ENCODE measurements around the gene NPC1. TPM values are rescaled to one million over a fixed set of nuclear protein-coding genes. Genes with fewer than 3 reads are reported as not detected.

The NPC1 gene
- total RNA-seq, 1 donor from 2014 or later: 42.4 TPM

DNA sequence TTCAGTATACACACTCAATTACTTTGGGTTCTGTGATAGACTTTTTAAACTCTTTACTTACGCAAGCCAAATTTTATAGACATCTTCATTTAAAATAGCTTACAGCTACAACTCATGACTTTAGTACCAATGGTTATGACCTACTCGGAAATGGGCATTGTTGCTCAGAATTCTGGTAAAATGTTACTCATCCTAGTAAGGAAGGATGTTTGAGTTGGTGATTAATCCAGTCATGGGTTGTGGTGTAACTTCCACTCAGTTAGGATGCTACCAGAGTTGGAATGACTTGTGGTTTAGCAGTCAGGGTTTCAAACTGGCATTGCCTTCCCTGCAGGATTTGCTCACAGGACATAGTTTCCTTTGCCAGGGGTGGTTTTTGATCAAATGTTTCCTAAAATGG lies 7.4 kb upstream of the NPC1 start:
- no peak overlapping the region for H3K9ac ChIP-seq (ENCODE audit: low read length)
- DNase-seq (ENCODE audit: low read depth): peak; percentile 88
- H3K36me3 Mint-ChIP-seq (ENCODE audit: low read depth, unreplicated experiment): no peaks in the 10 kb centered on the region
- no peaks in the 10 kb centered on the region for H3K9me3 Mint-ChIP-seq (ENCODE audit: unreplicated experiment)
- no peak overlapping the region for H3K27ac ChIP-seq (ENCODE audit: low read depth, low read length)
- peak; percentile 62 for FAIRE-seq
- peaks cover 3% of the 10 kb centered on the region for H3K27me3 Mint-ChIP-seq (ENCODE audit: low read depth, unreplicated experiment)
- H2AFZ ChIP-seq (ENCODE audit: low read depth, low read length): no peak overlapping the region
- no peak overlapping the region for H3K27ac Mint-ChIP-seq (ENCODE audit: unreplicated experiment)
- no peaks in the 10 kb centered on the region for H3K36me3 ChIP-seq (ENCODE audit: insufficient read depth, low read length)
- no peak overlapping the region for H3K4me3 Mint-ChIP-seq (ENCODE audit: unreplicated experiment)
- no peaks in the 10 kb centered on the region for H3K9me3 ChIP-seq (ENCODE audit: insufficient read depth, low read depth, low read length)
- H3K4me2 ChIP-seq (ENCODE audit: low read length): peak overlapping the region; percentile 35
- H3K27me3 ChIP-seq (ENCODE audit: insufficient read depth, low read length): peaks cover 4% of the 10 kb centered on the region
- peaks cover 5% of the 10 kb centered on the region for H3K4me1 Mint-ChIP-seq (ENCODE audit: low read depth, unreplicated experiment)
- peaks cover 6% of the 10 kb centered on the region for H3K4me1 ChIP-seq (ENCODE audit: insufficient read depth, low read length)
- no peak for TF ChIP-seq EZH2 (IDR thresholded peaks at IDR 0.05; ENCODE audit: insufficient read depth, low read length)
- TF ChIP-seq, protein P1, sequence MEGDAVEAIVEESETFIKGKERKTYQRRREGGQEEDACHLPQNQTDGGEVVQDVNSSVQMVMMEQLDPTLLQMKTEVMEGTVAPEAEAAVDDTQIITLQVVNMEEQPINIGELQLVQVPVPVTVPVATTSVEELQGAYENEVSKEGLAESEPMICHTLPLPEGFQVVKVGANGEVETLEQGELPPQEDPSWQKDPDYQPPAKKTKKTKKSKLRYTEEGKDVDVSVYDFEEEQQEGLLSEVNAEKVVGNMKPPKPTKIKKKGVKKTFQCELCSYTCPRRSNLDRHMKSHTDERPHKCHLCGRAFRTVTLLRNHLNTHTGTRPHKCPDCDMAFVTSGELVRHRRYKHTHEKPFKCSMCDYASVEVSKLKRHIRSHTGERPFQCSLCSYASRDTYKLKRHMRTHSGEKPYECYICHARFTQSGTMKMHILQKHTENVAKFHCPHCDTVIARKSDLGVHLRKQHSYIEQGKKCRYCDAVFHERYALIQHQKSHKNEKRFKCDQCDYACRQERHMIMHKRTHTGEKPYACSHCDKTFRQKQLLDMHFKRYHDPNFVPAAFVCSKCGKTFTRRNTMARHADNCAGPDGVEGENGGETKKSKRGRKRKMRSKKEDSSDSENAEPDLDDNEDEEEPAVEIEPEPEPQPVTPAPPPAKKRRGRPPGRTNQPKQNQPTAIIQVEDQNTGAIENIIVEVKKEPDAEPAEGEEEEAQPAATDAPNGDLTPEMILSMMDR (IDR thresholded peaks at IDR 0.05; ENCODE audit: insufficient read depth, low read depth, low read length): no peak
- H4K20me1 ChIP-seq (ENCODE audit: insufficient read depth, low read length): no peaks in the 10 kb centered on the region
- no peaks in the 10 kb centered on the region for H3K79me2 ChIP-seq (ENCODE audit: insufficient read depth, low read length)
- no peak overlapping the region for H3K4me3 ChIP-seq (ENCODE audit: insufficient read depth, low read depth, low read length)

GRCh38 chr18:23592911-23593310 lies 6.6 kb upstream of the NPC1 start:
- Histone ChIP-seq H3K4me3 (ENCODE audit: insufficient read depth, low read depth, low read length) (no peak overlapping the region), H2AFZ (ENCODE audit: low read depth, low read length) (no peak overlapping the region), H3K4me1 (ENCODE audit: insufficient read depth, low read length) (peaks cover 6% of the 10 kb centered on the region), H3K9ac (ENCODE audit: low read length) (no peak overlapping the region), H3K27me3 (ENCODE audit: insufficient read depth, low read length) (peaks cover 4% of the 10 kb centered on the region), H3K36me3 (ENCODE audit: insufficient read depth, low read length) (no peaks in the 10 kb centered on the region), H3K27ac (ENCODE audit: low read depth, low read length) (no peak overlapping the region), H3K79me2 (ENCODE audit: insufficient read depth, low read length) (no peaks in the 10 kb centered on the region), H4K20me1 (ENCODE audit: insufficient read depth, low read length) (no peaks in the 10 kb centered on the region), H3K9me3 (ENCODE audit: insufficient read depth, low read depth, low read length) (no peaks in the 10 kb centered on the region), H3K4me2 (ENCODE audit: low read length) (no peak overlapping the region)
- no peak for TF ChIP-seq EZH2 (IDR thresholded peaks at IDR 0.05; ENCODE audit: insufficient read depth, low read length)
- TF ChIP-seq, protein P1 (IDR thresholded peaks at IDR 0.05; ENCODE audit: insufficient read depth, low read depth, low read length): no peak
- Mint-ChIP-seq H3K27me3 (ENCODE audit: low read depth, unreplicated experiment) (peaks cover 3% of the 10 kb centered on the region), H3K36me3 (ENCODE audit: low read depth, unreplicated experiment) (no peaks in the 10 kb centered on the region), H3K9me3 (ENCODE audit: unreplicated experiment) (no peaks in the 10 kb centered on the region), H3K27ac (ENCODE audit: unreplicated experiment) (peak overlapping the region; percentile 5), H3K4me1 (ENCODE audit: low read depth, unreplicated experiment) (peaks cover 5% of the 10 kb centered on the region), H3K4me3 (ENCODE audit: unreplicated experiment) (no peak overlapping the region)
- DNase-seq (ENCODE audit: low read depth) (no peak), FAIRE-seq (no peak)

DNA sequence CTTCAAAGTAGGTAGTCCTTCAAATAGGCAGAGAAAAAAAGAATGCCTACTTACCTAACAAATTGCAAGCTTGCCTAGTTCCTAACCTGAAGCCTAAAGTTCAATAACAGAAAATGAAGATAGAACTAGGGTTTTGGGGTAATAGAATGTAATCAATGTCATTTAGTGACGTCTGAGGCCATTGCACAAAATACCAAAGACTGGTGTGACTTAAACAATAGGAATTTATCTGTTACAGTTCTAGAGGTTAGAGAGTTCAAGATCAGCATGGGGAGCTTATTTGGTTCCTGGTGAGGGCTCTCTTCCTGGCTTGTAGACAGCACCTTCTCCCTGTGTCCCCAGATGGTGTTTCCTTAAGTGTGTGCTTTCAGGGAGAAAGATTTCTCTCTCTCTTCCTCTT lies 4.7 kb upstream of the NPC1 start:
- H3K4me1 ChIP-seq (ENCODE audit: insufficient read depth, low read length): peaks cover 10% of the 10 kb centered on the region

More for the DNA sequence above, 4.7 kb upstream of the NPC1 start:
- H3K4me3 ChIP-seq (ENCODE audit: insufficient read depth, low read depth, low read length): no peak overlapping the region
- no peaks in the 10 kb centered on the region for H3K36me3 Mint-ChIP-seq (ENCODE audit: low read depth, unreplicated experiment)
- H3K4me3 Mint-ChIP-seq (ENCODE audit: unreplicated experiment): no peak overlapping the region
- no peaks in the 10 kb centered on the region for H3K9me3 Mint-ChIP-seq (ENCODE audit: unreplicated experiment)
- DNase-seq (ENCODE audit: low read depth) (no peak), FAIRE-seq (peak; percentile 20)
- H3K36me3 ChIP-seq (ENCODE audit: insufficient read depth, low read length): no peaks in the 10 kb centered on the region
- no peak overlapping the region for H3K9ac ChIP-seq (ENCODE audit: low read length)
- peaks cover 3% of the 10 kb centered on the region for H3K27me3 Mint-ChIP-seq (ENCODE audit: low read depth, unreplicated experiment)
- H3K79me2 ChIP-seq (ENCODE audit: insufficient read depth, low read length): peaks cover 1% of the 10 kb centered on the region
- H3K4me1 Mint-ChIP-seq (ENCODE audit: low read depth, unreplicated experiment): peaks cover 5% of the 10 kb centered on the region
- no peak for TF ChIP-seq EZH2 (IDR thresholded peaks at IDR 0.05; ENCODE audit: insufficient read depth, low read length)
- TF ChIP-seq, protein P1 (IDR thresholded peaks at IDR 0.05; ENCODE audit: insufficient read depth, low read depth, low read length): no peak
- no peak overlapping the region for H2AFZ ChIP-seq (ENCODE audit: low read depth, low read length)
- no peak overlapping the region for H3K27ac ChIP-seq (ENCODE audit: low read depth, low read length)
- H3K27me3 ChIP-seq (ENCODE audit: insufficient read depth, low read length): no peaks in the 10 kb centered on the region
- H4K20me1 ChIP-seq (ENCODE audit: insufficient read depth, low read length): no peaks in the 10 kb centered on the region
- H3K9me3 ChIP-seq (ENCODE audit: insufficient read depth, low read depth, low read length): no peaks in the 10 kb centered on the region
- no peak overlapping the region for H3K4me2 ChIP-seq (ENCODE audit: low read length)
- no peak overlapping the region for H3K27ac Mint-ChIP-seq (ENCODE audit: unreplicated experiment)

Data from astrocyte (in vitro differentiated cells and primary cell).